Muscle of leg (tissue), 11 donors: ENCODE data around the gene PTPRN2. TPM values are rescaled to one million over a fixed set of nuclear protein-coding genes. Genes with fewer than 3 reads are reported as not detected.

Experiments used
- DNase-seq: peaks from one replicate; pipeline ENCODE4 v3.0.0; 2013
- H3K27ac ChIP-seq: one replicate; pipeline ENCODE4 v1.5.1; 2013; ENCODE audit warnings: mild to moderate bottlenecking, low read length, control low read depth
- H3K27me3 ChIP-seq: one replicate; pipeline ENCODE4 v1.6.1; 2013; ENCODE audit warnings: low read length; ENCODE audit not compliant: control insufficient read depth, insufficient read depth
- H3K36me3 ChIP-seq: one replicate; pipeline ENCODE4 v1.6.1; 2013; ENCODE audit warnings: low read length; ENCODE audit not compliant: control insufficient read depth, insufficient read depth
- H3K4me1 ChIP-seq: one replicate; pipeline ENCODE4 v1.6.1; 2013; ENCODE audit warnings: low read length; ENCODE audit not compliant: control insufficient read depth, insufficient read depth
- H3K4me3 ChIP-seq: one replicate; pipeline ENCODE4 v1.5.1; 2013; ENCODE audit warnings: low read length, control low read depth
- H3K9me3 ChIP-seq: replicated peaks from 2 replicates; pipeline ENCODE4 v1.6.1; 2013; ENCODE audit warnings: low read depth, low read length; ENCODE audit not compliant: control insufficient read depth
- WGBS: methylation state at CpG from one replicate; pipeline ENCODE4 v1.1.5; 2013; ENCODE audit warnings: missing lambda C conversion rate; ENCODE audit not compliant: insufficient coverage; 5-methylcytosine and 5-hydroxymethylcytosine counted together
- polyA plus RNA-seq, 8 donors: library from polyadenylated mRNA; unstranded; fragments of 120-200 nt; gene quantifications; one replicate each; pipeline versions ENCODE4 v1.2.1 to v1.2.3, GENCODE V29; 2013; ENCODE audit warnings: inconsistent platforms in 1 of 8, low replicate concordance in 1 of 8; ENCODE audit not compliant: insufficient read length in 8 of 8, insufficient read depth in 1 of 8
- total RNA-seq: library from RNA; stranded (reverse); fragments of 120-200 nt; gene quantifications from one replicate; pipeline ENCODE4 v1.2.4, GENCODE V29; 2013

Gene PTPRN2
- total and polyA plus RNA-seq, 9 donors = 1.4 to 2.9 (median 2.3) TPM

DNA sequence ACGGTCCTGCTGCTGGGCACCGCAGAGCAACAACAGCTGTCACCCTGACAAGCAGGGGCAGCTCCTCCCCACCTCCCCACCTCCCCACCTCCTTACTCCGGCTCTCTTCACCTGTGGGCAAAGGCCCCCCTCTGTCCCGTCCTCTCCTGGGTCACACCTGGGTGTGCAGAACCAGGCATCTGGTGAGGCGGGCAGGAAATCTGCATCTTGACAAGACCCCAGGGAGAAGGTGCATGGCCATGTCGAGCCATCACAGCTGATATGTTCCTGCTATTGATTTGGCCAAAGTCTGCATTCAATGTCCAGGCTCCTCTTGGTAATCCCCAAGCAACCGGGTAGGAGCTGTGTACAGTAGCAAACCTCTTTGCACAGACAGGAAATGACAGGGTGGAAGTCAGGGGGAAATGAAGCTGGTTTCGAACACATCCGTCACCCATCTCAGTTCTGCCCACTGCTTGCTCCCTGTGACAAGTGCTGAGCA is 696.7 kb downstream of the PTPRN2 start:
- no peak overlapping the region for H3K4me3 ChIP-seq
- DNase-seq = no peak
- peaks cover 6% of the 10 kb centered on the region for H3K27me3 ChIP-seq
- WGBS = 63% methylated on average over 6 of the region's 9 CpGs
- H3K27ac ChIP-seq = no peak overlapping the region
- no peaks in the 10 kb centered on the region for H3K36me3 ChIP-seq
- H3K4me1 ChIP-seq = no peaks in the 10 kb centered on the region
- H3K9me3 ChIP-seq = no peaks in the 10 kb centered on the region

DNA sequence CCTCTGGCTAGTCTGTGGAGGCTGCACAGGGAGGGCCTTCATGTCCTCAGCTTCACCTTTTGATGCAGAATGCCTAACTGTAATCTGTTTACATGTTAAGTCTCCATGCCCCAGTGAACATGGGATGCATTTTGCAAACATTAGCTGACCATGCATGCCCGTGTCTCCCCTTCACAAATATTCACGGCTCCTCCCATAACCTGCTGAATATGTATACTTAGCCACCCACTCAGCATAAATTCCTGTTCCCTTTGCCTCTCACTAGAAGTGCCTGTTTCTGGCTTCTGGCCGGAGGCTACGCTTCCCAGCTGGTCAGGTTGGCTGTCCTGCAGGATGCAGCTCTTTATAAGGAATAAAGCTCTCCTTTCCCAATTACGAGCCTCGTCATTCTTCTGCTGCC is 698.1 kb downstream of the PTPRN2 start:
- H3K4me3 ChIP-seq = no peak overlapping the region
- no peak overlapping the region for H3K27ac ChIP-seq
- peaks cover 2% of the 10 kb centered on the region for H3K27me3 ChIP-seq
- no peak for DNase-seq
- 88% methylated on average over 5 of the region's 6 CpGs for WGBS
- no peaks in the 10 kb centered on the region for H3K9me3 ChIP-seq
- H3K36me3 ChIP-seq = no peaks in the 10 kb centered on the region
- H3K4me1 ChIP-seq = no peaks in the 10 kb centered on the region

DNA sequence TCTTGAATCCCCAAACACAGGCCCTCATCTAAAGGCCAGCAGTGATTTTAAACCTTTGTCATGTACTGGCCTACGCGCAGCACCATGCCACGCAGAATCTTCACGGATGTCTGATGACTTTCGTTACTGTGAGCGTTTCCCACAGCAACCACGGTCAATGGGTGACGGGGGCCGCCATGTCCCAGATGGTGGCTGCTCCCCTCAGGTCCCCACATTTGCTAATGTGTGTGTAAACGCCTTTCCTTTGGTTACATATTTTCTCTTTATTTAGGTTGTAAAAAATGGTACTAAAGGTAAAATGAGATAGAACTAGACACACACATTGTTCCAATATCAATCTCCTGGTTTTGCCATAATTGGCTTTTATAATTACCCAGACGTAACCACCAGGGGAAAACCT is 699.0 kb downstream of the PTPRN2 start:
- Histone ChIP-seq H3K9me3 (peaks cover under 1% of the 10 kb centered on the region), H3K4me3 (no peak overlapping the region), H3K36me3 (no peaks in the 10 kb centered on the region), H3K4me1 (no peaks in the 10 kb centered on the region), H3K27me3 (peaks cover under 1% of the 10 kb centered on the region), H3K27ac (no peak overlapping the region)
- DNase-seq = no peak
- 77% methylated on average over 5 of the region's 11 CpGs for WGBS

DNA sequence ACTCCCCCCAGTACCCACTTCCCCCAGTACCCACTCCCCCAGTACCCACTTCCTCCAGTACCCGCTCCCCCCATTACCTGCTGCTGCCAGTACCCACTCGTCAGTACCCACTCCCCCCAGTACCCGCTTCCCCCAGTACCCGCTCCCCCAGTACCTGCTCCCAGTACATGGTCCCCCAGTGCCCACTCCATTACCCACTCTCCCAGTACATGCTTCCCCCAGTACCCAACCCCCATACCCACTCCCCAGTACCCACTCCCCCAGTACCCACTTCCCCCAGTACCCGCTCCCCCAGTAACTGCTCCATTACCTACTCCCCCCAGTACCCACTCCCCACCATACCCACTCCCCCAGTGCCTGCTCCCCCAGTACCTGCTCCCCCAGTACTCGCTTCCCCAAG is 700.2 kb downstream of the PTPRN2 start:
- no peaks in the 10 kb centered on the region for H3K36me3 ChIP-seq

DNA sequence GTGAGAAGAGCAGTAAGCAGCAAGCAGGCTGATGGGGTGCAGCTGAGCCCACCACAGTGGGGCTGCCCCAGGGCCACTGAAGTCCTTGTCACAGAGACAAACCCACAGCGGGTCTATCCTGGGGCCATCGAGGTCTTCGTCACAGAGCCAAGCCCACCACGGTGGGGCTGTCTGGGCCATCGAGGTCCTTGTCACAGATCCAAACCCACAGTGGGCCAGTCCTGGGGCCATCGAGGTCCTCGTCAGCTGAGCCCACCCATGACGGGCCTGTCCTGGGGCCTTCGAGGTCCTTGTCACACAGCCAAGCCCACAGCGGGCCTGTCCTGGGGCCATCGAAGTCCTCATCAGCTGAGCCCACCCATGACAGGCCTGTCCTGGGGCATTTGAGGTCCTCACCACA is 700.9 kb downstream of the PTPRN2 start:
- 81% methylated on average over 11 of the region's 11 CpGs for WGBS
- Histone ChIP-seq H3K27me3 (no peaks in the 10 kb centered on the region), H3K4me3 (no peak overlapping the region), H3K4me1 (no peaks in the 10 kb centered on the region), H3K27ac (no peak overlapping the region), H3K36me3 (no peaks in the 10 kb centered on the region), H3K9me3 (peaks cover 6% of the 10 kb centered on the region)
- DNase-seq = no peak

More for the DNA sequence above, 700.2 kb downstream of the PTPRN2 start:
- 100% methylated on average over 1 of the region's 6 CpGs for WGBS
- peaks cover 4% of the 10 kb centered on the region for H3K9me3 ChIP-seq
- no peak for DNase-seq
- no peaks in the 10 kb centered on the region for H3K4me1 ChIP-seq
- H3K4me3 ChIP-seq = no peak overlapping the region
- H3K27me3 ChIP-seq = no peaks in the 10 kb centered on the region
- no peak overlapping the region for H3K27ac ChIP-seq

DNA sequence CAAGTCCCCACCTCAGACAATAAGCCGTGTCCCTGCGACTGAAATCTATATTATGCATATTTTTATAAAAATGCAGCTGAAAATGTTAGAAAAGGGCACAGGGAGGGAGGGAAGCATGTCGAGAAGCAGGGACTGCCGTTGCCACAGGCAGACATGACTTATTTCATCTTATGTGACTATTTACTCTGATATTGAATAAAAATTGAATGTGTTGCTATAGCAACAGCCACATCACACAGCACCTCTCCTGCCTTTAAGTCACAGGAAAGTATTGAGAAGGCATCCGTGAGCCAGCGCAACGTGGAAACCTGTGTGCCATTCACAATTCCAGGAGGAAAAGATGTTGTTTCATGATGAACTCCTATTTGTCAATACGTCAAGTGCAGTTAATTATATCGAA is 701.4 kb downstream of the PTPRN2 start:
- peaks cover 6% of the 10 kb centered on the region for H3K9me3 ChIP-seq
- no peak for DNase-seq
- H3K36me3 ChIP-seq = no peaks in the 10 kb centered on the region
- no peaks in the 10 kb centered on the region for H3K4me1 ChIP-seq
- H3K27me3 ChIP-seq = no peaks in the 10 kb centered on the region
- no peak overlapping the region for H3K4me3 ChIP-seq
- no peak overlapping the region for H3K27ac ChIP-seq
- WGBS = 80% methylated on average over 3 of the region's 9 CpGs

DNA sequence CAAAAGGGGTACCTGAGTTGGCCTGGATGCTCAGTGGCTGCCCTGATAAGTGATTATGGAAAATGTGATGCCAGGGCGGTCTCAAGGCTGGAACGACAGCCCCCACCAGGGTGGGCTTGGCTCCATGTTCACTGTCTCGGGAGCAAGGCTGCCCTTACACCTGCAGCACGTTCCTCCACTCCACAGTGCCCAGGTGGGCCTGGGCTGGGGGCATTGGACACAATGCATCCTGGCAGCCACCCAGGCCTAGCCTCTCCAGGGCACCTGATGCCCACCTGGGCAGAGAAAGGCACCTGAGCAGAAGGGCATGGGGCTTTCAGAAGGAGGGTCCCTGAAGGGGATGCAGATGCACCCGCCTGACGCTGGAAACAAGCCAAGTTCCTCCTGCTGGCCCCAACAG is 702.5 kb downstream of the PTPRN2 start:
- WGBS = 58% methylated on average over 4 of the region's 6 CpGs

DNA sequence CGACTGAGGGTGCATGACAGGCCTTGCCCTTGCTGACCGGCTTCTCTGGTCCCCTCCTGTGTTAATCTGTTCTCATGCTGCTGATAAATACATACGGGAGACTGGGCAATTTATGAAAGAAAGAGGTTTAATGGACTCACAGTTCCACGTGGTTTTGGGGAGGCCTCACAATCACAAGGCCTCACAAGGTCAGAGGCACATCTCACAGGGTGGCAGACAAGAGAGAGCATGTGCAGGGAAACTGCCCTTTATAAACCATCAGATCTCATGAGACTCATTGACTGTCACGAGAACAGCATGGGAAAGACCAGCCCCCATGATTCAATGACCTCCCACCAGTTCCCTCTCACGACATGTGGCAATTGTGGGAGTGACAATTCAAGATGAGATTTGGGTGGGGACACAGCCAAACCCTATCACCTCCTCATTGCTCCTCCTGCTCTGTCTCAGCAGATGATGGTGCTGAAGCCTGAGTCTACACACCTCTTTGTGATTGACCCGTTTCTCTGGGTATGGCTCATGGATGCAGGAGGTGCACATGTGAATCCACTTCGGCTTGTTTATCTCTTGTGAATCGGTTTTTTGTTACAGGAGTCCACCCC is 703.1 kb downstream of the PTPRN2 start:
- H3K27ac ChIP-seq = no peak overlapping the region
- 49% methylated on average over 4 of the region's 9 CpGs for WGBS
- no peak for DNase-seq
- H3K4me3 ChIP-seq = no peak overlapping the region
- peaks cover 6% of the 10 kb centered on the region for H3K9me3 ChIP-seq
- H3K27me3 ChIP-seq = no peaks in the 10 kb centered on the region
- H3K36me3 ChIP-seq = no peaks in the 10 kb centered on the region
- H3K4me1 ChIP-seq = no peaks in the 10 kb centered on the region

More for the DNA sequence above, 702.5 kb downstream of the PTPRN2 start:
- Histone ChIP-seq H3K9me3 (peaks cover 6% of the 10 kb centered on the region), H3K27ac (no peak overlapping the region), H3K27me3 (no peaks in the 10 kb centered on the region), H3K4me3 (no peak overlapping the region), H3K36me3 (no peaks in the 10 kb centered on the region), H3K4me1 (no peaks in the 10 kb centered on the region)
- no peak for DNase-seq

DNA sequence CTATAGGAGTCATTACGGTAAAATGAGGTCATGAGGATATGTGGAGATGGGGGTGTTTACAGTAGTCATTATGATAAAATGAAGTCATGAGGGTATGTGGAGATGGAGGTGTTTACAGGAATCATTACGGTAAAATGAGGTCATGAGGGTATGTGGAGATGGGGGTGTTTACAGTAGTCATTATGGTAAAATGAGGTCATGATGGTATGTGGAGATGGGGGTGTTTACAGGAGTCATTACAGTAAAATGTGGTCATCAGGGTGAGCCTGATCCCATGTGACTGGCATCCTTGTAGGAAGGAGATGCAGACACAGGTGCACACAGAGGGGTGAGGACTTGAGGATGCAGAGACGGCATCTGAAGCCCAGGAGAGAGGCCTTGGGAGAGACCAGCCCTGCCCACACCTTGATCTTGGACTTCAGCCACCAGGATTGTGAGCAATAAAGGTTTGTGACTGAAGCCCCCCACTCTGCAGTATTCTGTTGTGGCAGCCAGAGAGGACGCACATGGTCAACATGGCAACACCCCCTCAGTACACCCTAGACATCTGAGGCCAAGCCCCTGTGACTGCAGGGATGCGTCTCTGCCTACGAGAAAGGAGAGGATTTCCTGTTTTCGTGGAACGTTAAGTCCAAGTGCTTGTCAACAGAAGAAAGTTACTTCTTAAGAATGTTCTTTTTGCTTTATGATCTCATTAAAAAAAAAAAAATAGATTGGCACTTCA is 706.4 kb downstream of the PTPRN2 start:
- Histone ChIP-seq H3K9me3 (peaks cover 6% of the 10 kb centered on the region), H3K4me1 (no peaks in the 10 kb centered on the region), H3K4me3 (no peak overlapping the region), H3K36me3 (no peaks in the 10 kb centered on the region), H3K27me3 (no peaks in the 10 kb centered on the region), H3K27ac (no peak overlapping the region)
- 89% methylated on average over 3 of the region's 8 CpGs for WGBS
- no peak for DNase-seq

DNA sequence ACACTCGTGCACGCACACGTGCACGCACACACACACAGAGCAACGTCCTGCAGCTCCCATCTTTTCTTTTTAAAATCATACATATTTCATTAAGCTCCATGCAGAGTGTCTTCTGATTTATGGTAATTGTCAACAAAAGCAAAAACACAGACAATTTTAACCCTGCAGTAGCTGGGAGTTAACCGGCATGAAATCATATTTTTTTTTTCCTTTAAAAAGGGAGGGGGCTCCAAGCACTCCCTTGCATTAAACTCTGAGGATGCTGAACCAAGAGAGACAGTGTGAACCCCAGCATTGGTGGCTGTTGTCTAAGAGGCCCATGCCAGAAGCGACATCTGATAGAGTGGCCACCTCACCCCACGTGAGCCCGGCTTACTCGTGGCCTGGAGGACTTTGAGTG is 708.2 kb downstream of the PTPRN2 start:
- peaks cover 6% of the 10 kb centered on the region for H3K9me3 ChIP-seq
- peaks cover 2% of the 10 kb centered on the region for H3K27me3 ChIP-seq
- H3K4me1 ChIP-seq = peaks cover 6% of the 10 kb centered on the region
- 64% methylated on average over 7 of the region's 10 CpGs for WGBS
- H3K36me3 ChIP-seq = no peaks in the 10 kb centered on the region
- no peak overlapping the region for H3K27ac ChIP-seq
- no peak for DNase-seq
- H3K4me3 ChIP-seq = no peak overlapping the region
